Adrenal gland (tissue), 12 donors: ENCODE data around the gene PSMD3. TPM values are rescaled to one million over a fixed set of nuclear protein-coding genes. Genes with fewer than 3 reads are reported as not detected.

Source experiments
- DNase-seq, 7 donors: peaks; one replicate each; pipeline ENCODE4 v3.0.0-alpha.2; 2019 to 2020
- H3K27ac ChIP-seq, 5 donors: fragments of 200-600 bp; sonication (generic) in 4 of 5; 1 replicate in 3 of 5; 2 replicates in 2 of 5; pipeline versions ENCODE4 v1.5.1 to v1.8.0; 2016 to 2020; ENCODE audit warnings: mild to moderate bottlenecking in 1 of 5
- H3K27me3 ChIP-seq: fragments of 200-600 bp; 2 replicates; pipeline ENCODE4 v1.8.0; 2021
- H3K36me3 ChIP-seq, 2 donors: fragments of 200-600 bp; replicated peaks in 1 of 2; 1 replicate in 1 of 2; 2 replicates in 1 of 2; pipeline versions ENCODE4 v1.5.1 to v1.8.0; 2018 to 2022
- H3K4me1 ChIP-seq, 2 donors: fragments of 200-600 bp; replicated peaks in 1 of 2; 1 replicate in 1 of 2; 2 replicates in 1 of 2; pipeline versions ENCODE4 v1.5.1 to v1.8.0; 2018 to 2021
- H3K4me3 ChIP-seq, 4 donors: fragments of 200-600 bp; sonication (generic) in 3 of 4; one replicate each; pipeline ENCODE4 v1.5.1; 2016 to 2018
- H3K9me3 ChIP-seq, 3 donors: fragments of 200-600 bp; sonication (generic) in 1 of 3; replicated peaks in 1 of 3; 1 replicate in 2 of 3; 2 replicates in 1 of 3; pipeline versions ENCODE4 v1.5.1 to v1.8.0; 2016 to 2021
- CTCF ChIP-seq, 6 experiments: fragments of 450-650 bp in 4 of 6; fragments of 200-600 bp in 2 of 6; sonication (generic) in 1 of 6; IDR thresholded peaks; 1 replicate in 5 of 6; 2 replicates in 1 of 6; pipeline versions ENCODE4 v1.5.1 to v1.8.0; 2016 to 2021; ENCODE audit warnings: antibody characterized with exemption in 6 of 6, mild to moderate bottlenecking in 2 of 6, moderate library complexity in 1 of 6
- POLR2A ChIP-seq, 2 donors: fragments of 450-650 bp; IDR thresholded peaks; one replicate each; pipeline ENCODE4 v1.6.1; 2017; ENCODE audit warnings: antibody characterized with exemption in 2 of 2, mild to moderate bottlenecking in 2 of 2, moderate library complexity in 1 of 2
- WGBS, 4 donors: extraction: QIAGEN DNeasy Blood & Tissue Kit in 2 of 4; methylation state at CpG; one replicate each; pipeline versions ENCODE4 v1.1.5 to v1.1.7; 2013 to 2017; 5-methylcytosine and 5-hydroxymethylcytosine counted together
- intact Hi-C, 2 donors: fragments of 100-400 bp; cut with DNase I; formaldehyde crosslinking; loops; one replicate each; pipeline versions ENCODE4 v1.14.1 to v1.15.0; 2022 to 2023
- polyA plus RNA-seq, 3 donors: library from polyadenylated mRNA; stranded (reverse); fragments of 200-250 nt in 2 of 3; fragments of 350-450 nt in 1 of 3; fragmentation: Illumina TruSeq in 1 of 3; extraction: RNeasy Lipid Tissue Mini Kit (QIAGEN cat#74804) in 1 of 3; gene quantifications; one replicate each; pipeline ENCODE4 v1.2.3, GENCODE V29; 2013 to 2014
- total RNA-seq, 9 donors: library from RNA; depleted of rRNA in 4 of 9; stranded (reverse); fragments of >200 nt in 4 of 9; fragments of 120-200 nt in 1 of 9; fragmentation: NEBNext Ultra II Directional in 1 of 9; extraction: Animal tissue kit (Norgen Biotek cat#: 25700) in 1 of 9; gene quantifications; one replicate each; pipeline versions ENCODE4 v1.1.0 to v1.2.4, GENCODE V29; 2013 to 2023
- donor health status: healthy with polysubstance abuse.
- donor health status: Bipolar disorder and iron deficiency.
- donor health status: DM: yes; HTN: yes; CAD: no.
- donor health status: DM: no; HTN: no; CAD: no.
- donor health status: DM: no; HTN: no; CAD: no.
- donor health status: DM: yes; HTN: yes; CAD: no.

The PSMD3 gene
- total and polyA plus RNA-seq, 12 donors, result 42.8 to 123 (median 97.3) TPM

GRCh38 chr17:40032322-40033320, 52.0 kb downstream of the PSMD3 start:
- 87 to 94% (median 89%) methylated on average over 18 to 23 of the region's 23 CpGs for WGBS, 4 donors
- TF ChIP-seq CTCF (IDR thresholded peaks at IDR 0.05) (no peak), POLR2A (IDR thresholded peaks at IDR 0.05) (no peak)
- no peak overlapping the region for H3K4me3 ChIP-seq
- H3K27ac ChIP-seq, result no peak overlapping the region
- no peaks in the 10 kb centered on the region for H3K27me3 ChIP-seq
- H3K9me3 ChIP-seq, result no peaks in the 10 kb centered on the region
- no peaks in the 10 kb centered on the region for H3K4me1 ChIP-seq
- H3K36me3 ChIP-seq, result peaks cover 0 to 53% of the 10 kb centered on the region in 2 donors
- intact Hi-C loops, result no loop called here
- peak in 2 of 7 donors; percentile 27 to 30 for DNase-seq

- intact Hi-C loops, result no loop called here
- Histone ChIP-seq H3K4me3 (no peak overlapping the region), H3K27me3 (no peaks in the 10 kb centered on the region), H3K27ac (no peak overlapping the region), H3K4me1 (no peaks in the 10 kb centered on the region), H3K36me3 (peaks cover 0 to 51% of the 10 kb centered on the region in 2 donors), H3K9me3 (no peaks in the 10 kb centered on the region)
- 85 to 93% (median 87%) methylated on average over 8 of the region's 8 CpGs for WGBS, 4 donors
- no peak for TF ChIP-seq CTCF (IDR thresholded peaks at IDR 0.05)
- TF ChIP-seq POLR2A (IDR thresholded peaks at IDR 0.05), result no peak
- DNase-seq, result no peak
Measured at GRCh38 chr17:40033339-40033738, 52.7 kb downstream of the PSMD3 start.

GRCh38 chr17:40034426-40035161, 54.0 kb downstream of the PSMD3 start:
- intact Hi-C loops, result no loop called here
- Histone ChIP-seq H3K27ac (no peak overlapping the region), H3K27me3 (no peaks in the 10 kb centered on the region), H3K9me3 (no peaks in the 10 kb centered on the region), H3K4me1 (peaks cover 0 to 11% of the 10 kb centered on the region in 2 donors), H3K4me3 (no peak overlapping the region), H3K36me3 (peaks cover 0 to 38% of the 10 kb centered on the region in 2 donors)
- WGBS, 4 donors, result 72 to 94% (median 80%) methylated on average over 5 to 8 of the region's 8 CpGs
- DNase-seq, result no peak
- TF ChIP-seq CTCF (IDR thresholded peaks at IDR 0.05) (no peak), POLR2A (IDR thresholded peaks at IDR 0.05) (no peak)

- peak in 1 of 7 donors; percentile 51 for DNase-seq
- H3K27ac ChIP-seq, result no peak overlapping the region
Measured at GRCh38 chr17:40035162-40035559, 54.6 kb downstream of the PSMD3 start.

More at GRCh38 chr17:40035162-40035559, 54.6 kb downstream of the PSMD3 start:
- Histone ChIP-seq H3K36me3 (peaks cover 0 to 33% of the 10 kb centered on the region in 2 donors), H3K9me3 (no peaks in the 10 kb centered on the region), H3K4me3 (no peak overlapping the region), H3K4me1 (peaks cover 0 to 11% of the 10 kb centered on the region in 2 donors), H3K27me3 (no peaks in the 10 kb centered on the region)
- WGBS, 4 donors, result 27 to 57% (median 43%) methylated on average over 1 to 12 of the region's 12 CpGs
- TF ChIP-seq POLR2A (IDR thresholded peaks at IDR 0.05) (no peak), CTCF (IDR thresholded peaks at IDR 0.05) (peak; percentile 14 to 53 (median 34))
- intact Hi-C loops, result no loop called here
